COLO668 (cell line): ENCODE data around the gene SNHG17.
"Not testable (repeated sequence)": the region's sequence is repeated elsewhere in the genome, so short reads cannot be mapped to it uniquely, and the experiment has no call there.

Experiments used
- DNase-seq: peaks from one replicate; lab custom pipeline; 2025; ENCODE audit not compliant: unreplicated experiment; lab: John Stamatoyannopoulos, UW

Gene SNHG17

DNA sequence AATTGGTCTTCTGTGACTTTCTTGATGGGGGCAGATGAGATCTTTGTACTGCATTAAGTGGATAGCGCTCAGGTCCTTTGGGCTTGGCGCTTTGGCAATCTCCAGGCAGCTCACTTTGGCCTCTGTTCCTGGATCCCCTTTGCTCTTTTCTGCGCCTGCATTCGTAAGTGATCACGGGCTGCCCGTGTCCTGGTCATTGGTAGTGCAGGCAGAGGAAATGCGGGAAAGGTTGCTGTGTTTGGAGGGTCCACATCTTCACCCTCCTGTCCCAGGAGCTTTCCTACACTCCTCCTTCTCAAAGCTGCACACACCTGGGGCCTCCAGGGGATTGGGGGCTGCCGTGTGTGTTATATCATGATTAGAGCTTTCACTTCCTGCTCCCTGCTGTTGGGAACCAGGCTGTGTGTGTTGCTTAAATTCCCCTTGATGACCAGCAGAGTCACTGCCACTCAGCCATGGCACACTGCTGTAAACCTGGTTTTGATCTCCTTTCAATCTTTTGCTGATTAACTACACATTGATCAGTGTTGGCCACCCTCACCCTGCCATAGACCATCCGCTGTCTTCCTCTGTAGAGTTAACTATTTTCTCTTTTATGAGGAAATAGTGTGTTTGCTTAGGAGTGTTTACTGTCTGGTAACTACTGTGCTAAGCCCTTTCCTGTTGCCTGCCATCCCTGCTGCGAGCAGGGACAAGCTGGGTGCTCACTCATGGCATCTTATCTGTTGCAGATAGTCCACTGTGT is 13.0 kb upstream of the SNHG17 start:
- DNase-seq = peak; percentile 32

DNA sequence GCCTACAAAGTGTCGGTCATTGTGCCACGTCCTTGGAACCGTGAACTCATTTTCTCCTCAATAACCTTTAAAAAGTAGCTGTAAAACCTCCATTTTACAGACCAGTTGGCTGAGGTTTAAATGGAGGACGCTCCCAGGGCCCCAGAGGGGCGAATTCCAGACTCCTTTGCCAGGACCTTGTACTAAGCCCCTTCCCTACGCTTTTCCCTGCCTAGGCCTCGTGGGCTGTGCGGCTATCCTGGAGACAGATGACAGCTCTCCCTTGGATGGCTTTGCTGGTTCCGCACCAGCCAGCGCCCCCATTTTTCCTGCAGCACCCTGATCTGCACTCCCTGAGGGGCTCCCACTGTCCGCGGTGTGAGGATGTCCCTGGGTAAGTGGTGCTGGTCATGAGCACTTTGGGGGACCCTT is 12.1 kb upstream of the SNHG17 start:
- no peak for DNase-seq

DNA sequence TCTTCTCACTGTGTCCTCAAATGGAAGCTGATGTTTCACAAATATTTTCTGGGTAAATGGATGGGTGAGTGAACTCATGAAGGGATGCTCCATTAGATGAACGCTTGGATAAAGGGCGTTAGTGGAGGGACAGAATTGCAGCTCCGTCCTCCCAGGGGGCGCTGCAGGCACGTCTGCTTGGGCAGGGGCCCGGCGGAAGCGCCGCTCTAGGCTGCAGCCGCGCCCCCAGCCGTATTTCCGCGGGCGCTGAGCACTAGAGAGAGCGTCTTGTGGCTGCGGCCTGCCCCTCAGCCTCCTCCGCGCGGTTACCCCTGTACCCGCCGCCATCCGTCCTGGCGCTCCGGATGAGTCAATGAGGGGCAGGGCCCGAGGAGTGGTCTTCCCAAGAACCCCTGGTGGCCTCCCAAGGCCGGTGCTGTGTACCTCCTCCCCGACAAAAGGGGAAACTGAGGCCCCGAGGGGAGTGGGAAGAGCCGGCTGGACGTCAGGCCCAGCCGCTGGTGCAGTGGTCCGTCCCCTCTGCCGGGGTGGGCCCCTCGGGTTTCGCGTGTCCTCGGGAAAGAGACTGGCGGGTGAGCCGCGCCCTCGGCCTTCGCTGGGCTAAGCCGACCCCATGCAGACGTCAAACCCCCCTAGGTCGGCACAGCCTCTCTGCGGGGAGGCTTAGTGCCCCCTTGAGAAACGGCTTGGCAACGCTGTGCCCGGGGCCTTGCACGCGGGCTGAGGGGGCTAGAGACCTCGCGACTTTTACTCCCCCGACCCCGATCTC is 11.5 kb upstream of the SNHG17 start:
- peak; percentile 97 for DNase-seq

DNA sequence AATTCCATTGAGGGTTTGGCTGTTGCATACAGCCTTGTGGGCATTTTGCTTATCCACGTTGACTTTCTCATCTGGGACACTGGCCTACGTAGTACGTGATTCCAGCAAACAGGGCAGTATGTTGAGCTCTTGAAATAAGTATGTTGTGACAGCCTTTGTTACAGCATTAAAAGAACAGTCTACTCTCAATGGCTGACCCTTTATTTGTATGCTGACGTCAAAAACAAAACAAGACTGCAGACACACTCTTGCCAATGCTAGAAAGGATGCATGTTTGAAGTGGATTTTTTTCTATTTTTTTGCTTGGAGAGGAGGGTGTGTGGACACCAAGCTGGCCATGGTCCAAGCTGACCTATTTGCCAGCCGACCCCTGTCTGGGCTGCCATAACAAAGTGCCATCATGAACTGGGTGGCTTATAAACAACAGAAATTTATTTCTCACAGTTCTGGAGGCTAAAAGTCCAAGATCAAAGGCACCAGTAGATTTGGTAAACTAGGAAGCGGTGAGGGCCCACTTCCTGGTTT is 10.8 kb upstream of the SNHG17 start:
- no peak for DNase-seq

DNA sequence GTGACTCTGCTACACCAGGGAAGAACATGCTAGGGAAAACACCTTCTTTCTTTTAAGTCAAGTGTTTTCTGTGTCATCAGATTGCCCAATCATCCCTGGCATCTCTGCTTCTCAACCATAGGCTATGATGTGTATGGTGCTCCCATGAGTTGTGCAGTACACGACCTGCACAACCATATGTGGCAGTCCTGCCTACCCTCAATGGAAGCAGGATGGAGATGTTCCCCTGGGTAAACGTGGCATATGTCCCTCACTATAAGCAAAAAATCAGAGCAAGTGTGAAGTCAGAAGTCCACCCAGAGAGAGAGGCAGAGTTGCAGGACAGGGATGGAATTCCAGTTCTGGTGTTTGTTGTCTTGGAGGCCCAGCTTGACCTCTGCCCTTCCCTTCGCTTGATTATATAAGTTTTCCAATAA is 10.3 kb upstream of the SNHG17 start:
- no peak for DNase-seq

DNA sequence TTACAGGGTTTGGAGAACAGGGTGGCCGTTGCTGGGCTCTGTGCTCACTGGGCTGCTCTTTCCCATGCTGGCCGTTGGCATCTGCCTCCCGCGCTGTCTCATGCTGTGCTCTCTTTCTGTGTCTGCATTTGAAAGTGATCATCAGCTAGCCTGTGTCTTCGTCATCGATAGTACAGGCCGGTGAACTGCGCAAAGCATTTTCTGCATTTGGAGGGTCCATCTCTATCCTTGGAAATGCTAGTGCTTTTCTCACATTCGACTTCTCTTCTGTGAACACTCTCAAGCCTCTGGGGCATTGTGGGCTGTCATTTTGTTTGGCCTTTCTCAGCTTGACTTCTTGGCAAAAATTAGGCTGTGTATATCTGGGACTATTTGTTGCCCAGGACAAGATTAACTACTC is 6.8 kb upstream of the SNHG17 start:
- no peak for DNase-seq

DNA sequence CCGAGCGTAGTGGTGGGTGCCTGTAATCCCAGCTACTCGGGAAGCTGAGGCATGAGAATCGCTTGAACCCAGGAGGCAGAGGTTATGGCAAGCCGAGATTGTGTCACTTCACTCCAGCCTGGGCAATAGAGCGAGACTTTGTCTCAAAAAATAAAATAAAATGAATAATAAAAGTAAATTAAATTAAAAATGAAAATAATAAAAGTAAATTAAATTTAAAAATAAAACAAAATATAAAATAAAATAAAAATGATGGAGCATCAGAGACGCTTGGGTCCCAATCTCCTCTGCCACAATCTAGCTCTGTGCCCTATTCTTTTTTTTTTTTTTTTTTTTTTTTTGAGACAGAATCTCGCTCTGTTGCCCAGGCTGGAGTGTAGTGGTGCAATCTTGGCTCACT is 6.0 kb upstream of the SNHG17 start:
- not testable (repeated sequence) for DNase-seq

DNA sequence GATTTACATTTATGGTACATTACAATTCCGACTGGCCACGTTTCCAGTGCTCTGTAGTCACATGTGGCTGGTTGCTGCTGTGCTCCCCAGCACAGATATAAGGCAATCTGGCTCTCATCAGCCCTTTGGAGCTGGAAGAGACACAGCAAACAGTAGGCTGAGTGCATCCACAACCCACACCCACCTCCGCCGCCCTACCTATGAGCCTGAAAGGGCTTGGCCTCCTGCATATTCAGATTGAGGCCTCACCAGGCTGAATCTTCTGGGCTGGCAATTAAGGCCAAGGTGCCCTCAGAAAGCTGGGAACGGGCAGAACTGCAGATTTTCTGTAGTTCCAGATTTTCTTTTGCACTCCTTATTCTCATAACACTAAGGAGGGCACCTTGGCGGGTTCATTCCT is 2.7 kb upstream of the SNHG17 start:
- DNase-seq = no peak

DNA sequence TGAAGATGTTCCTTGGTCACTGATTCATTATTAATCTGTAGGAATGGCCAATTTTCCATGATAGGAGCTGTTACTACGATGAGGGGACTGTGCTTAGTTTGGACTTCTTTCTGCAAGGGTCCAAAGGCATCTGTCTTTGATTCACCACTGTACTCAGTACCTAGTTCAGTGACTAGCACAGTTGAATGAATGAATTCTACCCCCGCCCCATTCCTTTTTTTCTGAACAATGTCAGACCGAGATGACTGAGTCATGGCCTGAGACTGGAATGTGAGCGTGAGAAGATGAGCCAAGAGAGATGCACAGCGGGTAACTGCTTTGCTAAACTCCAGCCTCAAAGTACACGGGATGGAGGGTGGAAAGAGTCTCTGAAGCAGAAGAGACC is 419 bp upstream of the SNHG17 start:
- no peak for DNase-seq

DNA sequence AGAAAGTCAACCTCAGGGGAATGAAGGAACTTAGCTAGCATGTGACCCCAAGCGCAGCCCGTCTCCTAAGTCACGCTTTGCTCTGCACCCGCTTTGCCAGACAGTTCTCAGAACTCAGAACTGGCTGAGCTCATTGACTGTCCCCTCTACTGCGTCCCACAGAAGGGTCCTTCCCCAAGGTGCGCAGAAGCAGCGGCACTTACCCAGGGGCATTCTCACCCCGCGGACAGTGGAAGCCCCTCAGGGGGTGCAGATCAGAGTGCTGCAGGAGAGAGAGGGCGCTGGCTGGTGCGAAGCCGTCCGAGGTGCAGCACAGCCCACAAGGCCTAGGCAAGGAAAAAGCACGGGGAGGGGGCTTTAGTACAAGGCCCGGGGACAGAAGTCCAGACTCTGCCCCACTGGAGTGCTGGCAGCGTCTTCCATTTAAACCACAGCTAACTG is 807 bp downstream of the SNHG17 start:
- peak; percentile 49 for DNase-seq

DNA sequence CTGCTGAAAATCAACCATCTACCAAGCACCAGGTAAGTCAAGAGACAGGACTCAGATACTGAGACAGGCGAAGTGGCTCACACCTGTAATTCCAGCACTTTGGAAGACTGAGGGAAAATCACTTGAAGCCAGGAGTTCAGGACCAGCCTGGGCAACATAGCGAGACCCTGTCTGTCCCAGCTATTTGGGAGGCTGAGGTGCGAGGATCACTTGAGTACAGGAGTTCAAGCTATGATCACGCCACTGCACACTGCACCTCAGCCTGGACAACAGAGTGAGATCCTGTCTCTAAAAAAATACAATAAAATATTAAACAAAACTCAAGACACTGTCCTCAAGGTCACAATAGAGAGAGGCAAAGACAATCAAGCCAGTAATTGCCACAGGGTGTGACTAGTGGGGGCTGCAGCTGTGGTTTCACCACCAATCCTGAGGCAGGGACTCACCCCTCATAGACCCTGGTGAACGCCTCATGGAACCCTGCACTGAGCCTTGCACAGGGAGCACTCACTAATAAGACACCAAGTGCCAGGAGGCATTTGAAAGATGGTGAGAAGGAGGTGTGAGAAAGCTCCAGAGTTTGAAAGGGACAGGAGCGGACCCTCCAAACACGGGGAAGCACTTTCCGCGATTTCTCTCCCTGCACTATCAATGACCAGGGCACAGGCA is 1.7 kb downstream of the SNHG17 start:
- no peak for DNase-seq

DNA sequence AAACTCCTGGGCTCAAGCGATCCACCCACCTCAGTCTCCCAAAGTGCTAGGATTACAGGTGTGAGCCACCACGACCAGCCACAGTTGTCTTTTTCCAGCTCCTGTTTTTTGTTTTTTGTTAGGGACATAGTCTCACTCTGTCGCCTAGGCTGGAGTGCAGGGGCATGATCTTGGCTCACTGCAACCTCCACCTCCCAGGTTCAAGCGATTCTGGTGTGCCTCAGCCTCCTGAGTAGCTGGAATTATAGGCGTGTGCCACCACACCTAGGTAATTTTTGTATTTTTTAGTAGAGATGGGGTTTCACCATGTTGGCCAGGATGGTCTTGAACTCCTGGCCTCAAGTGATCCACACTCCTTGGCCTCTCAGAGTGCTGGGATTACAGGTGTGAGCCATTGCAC is 2.3 kb downstream of the SNHG17 start:
- not testable (repeated sequence) for DNase-seq

DNA sequence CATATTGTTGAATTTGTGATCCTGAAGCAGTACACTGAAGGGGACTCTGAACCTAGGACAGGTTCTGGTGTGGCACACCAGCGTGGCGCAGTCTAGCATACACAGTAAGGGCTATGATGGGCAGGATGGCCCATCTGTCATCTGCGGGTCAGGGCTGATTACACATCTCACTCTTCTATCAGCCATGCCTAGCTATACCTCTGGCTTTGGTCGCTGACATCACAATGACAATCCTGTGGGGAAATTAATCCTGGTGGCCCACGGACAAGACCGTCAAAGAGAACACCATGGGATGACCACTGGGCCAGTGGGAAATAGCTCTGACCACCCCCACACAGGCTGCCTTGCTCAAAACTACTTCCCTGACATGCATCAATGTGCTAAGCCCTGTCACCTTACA is 2.8 kb downstream of the SNHG17 start:
- DNase-seq = no peak

DNA sequence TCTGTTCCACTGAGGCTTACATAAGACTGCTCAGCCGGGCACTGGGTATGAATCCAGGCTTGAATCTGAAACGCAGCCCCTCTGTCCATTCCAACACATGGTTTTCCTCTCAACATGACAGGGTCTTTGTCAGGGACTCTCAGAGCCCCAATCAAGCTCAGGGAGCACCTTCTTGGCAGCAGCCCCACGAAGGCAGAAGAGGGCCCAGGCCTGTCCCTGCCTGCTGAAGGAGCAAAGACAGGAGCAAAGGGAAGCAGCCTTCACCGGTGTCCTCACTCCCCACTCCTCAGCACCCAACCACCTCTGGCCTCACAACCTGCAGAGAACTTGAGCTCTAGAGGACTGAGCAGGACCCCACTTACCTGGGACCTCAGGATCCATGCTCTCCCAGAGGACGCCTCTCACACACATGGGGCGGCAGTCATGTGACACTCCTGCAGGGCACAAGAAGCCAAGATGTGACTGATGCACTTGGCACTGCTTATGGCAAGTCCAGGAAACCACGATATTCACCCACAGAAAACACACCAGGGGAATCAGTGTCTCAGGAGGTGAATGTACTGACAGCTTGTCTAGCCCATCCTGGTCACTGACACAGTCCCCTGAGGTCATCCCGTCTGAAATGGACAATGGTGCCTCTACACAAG is 4.3 kb downstream of the SNHG17 start:
- no peak for DNase-seq

DNA sequence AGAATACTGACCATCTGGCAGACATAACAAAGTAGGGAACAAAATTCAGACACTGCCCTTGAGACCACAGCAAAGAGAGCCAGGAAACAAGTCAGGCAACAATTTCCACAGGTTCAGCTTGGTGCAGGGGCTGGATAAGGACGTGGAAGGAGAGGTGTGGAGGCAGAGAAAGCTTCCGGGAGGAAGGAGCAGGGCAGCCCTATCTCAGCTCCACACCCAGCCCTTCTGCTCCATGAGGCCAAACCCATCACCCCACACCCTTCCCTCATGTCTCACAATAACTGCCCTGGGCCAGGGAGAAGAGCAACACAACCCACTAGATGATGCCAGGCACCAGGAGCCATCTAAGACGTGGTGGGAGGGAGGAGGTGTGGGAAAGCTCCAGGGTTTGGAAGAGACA is 5.8 kb downstream of the SNHG17 start:
- DNase-seq = no peak

DNA sequence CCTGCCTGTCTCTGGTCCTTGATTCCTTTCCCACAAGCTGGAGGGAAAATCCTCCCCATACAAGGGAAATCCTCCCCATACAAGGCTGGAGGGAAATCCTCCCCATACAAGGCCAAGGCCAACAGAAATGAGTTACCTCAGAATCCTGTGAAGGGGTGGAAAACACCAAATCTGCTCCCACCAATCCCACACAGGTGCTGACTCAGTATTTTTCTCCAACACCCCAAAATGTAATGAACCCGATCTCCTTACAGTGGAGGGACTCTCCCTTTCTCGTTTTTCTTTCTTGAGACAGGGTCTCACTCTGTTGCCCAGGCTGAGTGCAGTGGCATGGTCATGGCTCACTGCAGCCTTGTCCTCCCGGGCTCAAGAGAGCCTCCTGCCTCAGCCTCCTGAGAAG is 6.3 kb downstream of the SNHG17 start:
- no peak for DNase-seq

DNA sequence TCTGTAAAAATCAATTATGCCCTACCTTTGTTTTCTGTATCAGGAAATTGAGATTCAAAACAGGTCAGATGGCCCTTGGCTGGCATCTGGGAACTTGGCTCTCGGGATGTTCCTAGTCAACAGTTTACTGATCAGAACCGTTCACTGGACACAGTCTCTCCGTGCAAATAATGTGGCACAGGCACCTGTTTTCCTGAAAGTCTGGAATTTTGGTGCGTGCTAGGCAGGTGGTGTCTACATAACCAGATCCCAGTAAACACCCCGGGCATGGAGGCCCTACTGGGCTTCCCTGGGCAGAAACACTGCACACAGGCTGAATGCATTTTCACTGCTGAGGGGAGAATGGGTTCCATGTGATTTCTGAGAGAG is 7.5 kb downstream of the SNHG17 start:
- DNase-seq = no peak

DNA sequence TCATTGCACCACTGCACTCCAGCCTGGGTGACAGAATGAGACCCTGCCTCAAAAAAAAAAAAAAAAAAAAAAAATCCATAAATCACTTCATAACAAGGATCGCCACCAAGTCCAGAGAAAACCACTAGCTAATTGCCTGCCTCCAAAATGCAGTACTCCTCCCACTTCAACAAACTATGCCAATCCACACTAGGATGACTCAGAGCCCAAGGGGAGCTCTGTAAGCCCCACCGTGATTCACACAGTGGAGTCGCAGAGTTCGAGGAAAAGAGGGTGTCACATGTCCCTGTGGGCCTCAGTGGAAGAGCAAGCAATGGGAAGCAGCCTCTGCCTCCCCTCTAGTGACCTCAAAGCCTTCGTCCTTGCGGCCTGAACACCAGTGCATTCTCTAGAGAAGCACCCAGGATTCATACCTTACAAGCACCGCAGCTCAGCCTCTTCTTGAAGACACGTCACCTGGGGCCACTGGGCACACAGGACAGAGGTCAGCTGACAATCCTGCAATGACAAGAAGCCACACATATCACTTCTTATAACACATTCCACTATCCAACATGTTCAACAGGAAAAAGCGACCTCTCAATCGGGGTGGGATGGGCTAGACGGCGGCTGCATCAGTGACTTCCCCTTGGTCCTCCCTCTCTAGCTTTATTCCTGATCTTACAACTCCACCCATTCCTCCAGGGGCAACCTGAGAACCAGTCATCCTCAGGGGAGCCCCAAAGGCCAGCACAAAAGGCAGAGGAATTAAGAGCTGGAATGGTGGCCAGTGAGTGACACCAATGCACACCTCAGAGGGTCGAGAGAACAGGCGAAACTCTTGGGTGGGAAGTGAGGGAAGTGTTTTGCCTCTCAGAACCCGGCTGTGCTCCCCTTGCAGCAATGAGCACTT is 8.9 kb downstream of the SNHG17 start:
- no peak for DNase-seq

DNA sequence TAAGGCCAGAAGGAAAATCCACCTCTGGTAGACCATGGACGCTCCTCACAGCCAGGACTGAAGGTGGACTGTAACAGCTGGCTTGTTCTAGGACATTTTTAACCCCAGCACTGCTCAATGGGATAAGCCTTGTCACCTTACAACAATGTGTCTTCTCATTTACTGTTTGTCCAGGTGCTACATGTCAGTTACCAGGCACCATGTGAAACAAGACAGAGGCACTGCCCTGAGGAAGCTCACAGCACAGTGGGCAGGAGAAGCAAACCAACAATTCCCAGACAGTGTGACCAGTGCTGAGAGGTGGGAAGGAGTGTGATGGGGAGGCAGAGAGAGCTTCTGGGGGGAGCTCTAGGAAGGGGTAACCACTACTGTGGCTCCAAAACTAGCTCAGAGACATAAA is 10.7 kb downstream of the SNHG17 start:
- DNase-seq = no peak

DNA sequence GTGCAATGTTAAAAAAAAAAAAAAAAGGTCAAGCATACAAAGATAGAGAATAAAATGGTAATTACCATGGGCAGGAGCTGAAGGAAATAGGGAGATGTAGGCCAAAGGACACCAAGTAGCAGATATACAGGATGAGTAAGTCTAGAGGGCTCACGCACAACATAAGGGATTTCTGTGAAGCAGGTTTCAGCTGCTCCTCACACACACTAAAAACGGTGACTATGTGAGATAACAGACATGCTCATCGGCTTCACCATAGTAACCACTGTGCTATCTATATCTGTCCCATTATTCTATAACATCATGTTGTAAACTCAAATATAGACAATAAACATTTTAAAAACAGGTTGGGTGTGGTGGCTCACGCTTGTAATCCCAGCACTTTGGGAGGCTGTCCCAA is 11.6 kb downstream of the SNHG17 start:
- no peak for DNase-seq
